Activated CD4-positive, CD25-positive, alpha-beta regulatory T cell (primary cell): Measurements from ENCODE around the gene NPTN.
"Not testable (repeated sequence)": the region's sequence is repeated elsewhere in the genome, so short reads cannot be mapped to it uniquely, and the experiment has no call there.

ENCODE experiments used
- DNase-seq, 4 experiments: peaks; one replicate each; lab custom pipeline; 2025; lab: John Stamatoyannopoulos, UW

Gene NPTN

GRCh38 chr15:73633111-73633990 is at the start of gene NPTN:
Gene NPTN (minus strand): TSS chr15:73633389. CDS start chr15:73633215, 174 bp downstream.
- DNase-seq, result peak; percentile 92 to 97 (median 96)

DNA sequence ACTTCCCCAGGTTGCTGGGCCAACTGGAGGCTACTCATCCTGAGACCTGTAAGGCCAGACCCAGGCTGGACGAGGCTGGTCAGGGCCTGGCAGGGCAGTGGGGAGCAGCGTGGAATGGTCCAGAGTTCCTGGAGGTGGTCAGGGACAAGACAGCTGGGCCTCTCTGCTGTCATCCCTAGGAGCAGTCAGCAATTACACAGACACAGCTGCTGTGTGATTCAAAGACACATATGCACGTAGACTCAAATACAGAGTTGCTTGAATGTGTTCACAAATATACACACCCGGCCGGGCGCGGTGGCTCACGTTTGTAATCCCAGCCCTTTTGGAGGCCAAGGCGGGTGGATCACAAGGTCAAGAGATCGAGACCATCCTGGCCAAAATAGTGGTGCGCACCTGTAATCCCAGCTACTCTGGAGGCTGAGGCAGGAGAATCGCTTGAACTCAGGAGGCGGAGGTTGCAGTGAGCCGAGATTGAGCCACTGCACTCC is 49.5 kb upstream of the NPTN start:
- DNase-seq, result no peak

GRCh38 chr15:73681856-73682599 is 48.8 kb upstream of the NPTN start:
- DNase-seq, result no peak

GRCh38 chr15:73681063-73681462 is 47.9 kb upstream of the NPTN start:
- DNase-seq, result no peak

- no peak for DNase-seq
Measured at GRCh38 chr15:73680549-73680948, 47.4 kb upstream of the NPTN start.

DNA sequence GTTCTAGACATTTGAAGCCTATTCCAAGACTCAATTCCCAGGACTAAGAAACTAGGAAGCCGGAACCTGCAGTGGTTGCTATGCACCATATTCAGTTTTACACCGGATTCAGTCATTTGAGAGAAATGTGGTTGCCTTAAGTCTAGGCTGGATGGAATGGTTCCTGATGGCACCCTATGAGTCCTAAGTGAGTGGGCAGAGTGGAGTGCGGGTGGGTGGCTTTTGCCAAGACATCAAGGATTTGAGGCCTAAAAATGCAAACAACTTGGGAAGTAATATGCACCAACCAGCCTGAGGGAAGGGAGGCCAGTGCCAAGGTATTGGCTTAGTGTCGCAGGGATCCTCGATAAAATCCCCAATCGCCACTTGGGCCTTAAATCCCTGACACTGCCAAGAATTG is 46.8 kb upstream of the NPTN start:
- DNase-seq, result no peak

DNA sequence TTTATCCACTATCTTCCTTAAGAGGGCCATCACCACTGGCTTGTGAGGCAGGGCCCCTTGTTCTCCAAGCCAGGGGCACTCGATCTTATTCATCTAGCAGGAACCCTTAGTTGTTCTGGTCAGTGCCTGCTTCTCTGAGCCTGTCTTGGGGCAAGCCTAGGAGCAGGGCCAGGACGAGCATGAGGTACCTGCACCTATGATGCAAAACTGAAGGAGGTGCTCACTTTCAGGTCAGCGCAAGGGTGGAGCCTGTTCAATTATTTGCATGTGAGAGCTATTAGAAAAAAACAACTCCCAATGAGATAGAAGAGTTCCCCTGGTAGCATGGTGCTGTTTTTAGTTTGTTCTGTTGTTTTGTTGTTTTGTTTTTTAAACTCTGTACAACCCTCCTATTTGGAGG is 46.0 kb upstream of the NPTN start:
- DNase-seq, result no peak

DNA sequence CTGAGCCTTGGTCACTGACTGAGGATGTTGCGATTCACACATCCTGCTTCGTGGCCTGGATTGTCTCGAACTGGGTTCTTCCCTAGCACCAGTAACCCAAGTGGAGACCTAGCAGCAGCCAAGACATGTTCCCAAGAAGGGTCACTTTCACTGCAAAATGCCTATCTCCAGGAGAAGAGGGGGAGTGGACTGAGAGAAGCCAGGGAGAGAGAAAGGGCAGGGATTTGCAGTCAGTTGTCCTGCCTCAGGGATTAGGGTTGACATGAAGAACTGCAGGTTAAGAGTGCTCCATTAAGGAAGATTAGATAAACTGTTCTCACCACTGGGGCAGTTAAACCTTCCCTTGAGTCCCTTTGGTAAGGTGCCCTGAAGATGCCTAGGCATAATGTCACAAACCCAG is 45.3 kb upstream of the NPTN start:
- DNase-seq, result no peak

DNA sequence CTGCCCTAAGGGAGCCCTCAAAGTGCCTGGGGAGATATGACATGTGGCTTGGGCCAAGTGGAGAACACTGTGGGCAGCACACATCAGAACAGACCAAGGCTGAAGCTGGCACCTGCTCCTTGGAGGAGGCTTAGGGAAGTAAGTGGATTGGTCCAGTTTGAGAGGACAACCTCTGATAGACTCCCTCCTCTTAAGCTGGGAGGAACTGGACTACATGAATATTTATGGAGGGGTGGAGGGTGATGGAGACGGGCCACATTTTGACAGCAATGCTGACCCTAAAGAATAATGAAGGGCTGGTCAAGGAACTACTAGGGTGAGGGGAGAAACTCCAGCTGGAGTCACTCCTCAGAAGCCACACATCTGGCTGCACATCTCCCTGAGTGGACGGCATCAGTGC is 44.5 kb upstream of the NPTN start:
- DNase-seq, result no peak

DNA sequence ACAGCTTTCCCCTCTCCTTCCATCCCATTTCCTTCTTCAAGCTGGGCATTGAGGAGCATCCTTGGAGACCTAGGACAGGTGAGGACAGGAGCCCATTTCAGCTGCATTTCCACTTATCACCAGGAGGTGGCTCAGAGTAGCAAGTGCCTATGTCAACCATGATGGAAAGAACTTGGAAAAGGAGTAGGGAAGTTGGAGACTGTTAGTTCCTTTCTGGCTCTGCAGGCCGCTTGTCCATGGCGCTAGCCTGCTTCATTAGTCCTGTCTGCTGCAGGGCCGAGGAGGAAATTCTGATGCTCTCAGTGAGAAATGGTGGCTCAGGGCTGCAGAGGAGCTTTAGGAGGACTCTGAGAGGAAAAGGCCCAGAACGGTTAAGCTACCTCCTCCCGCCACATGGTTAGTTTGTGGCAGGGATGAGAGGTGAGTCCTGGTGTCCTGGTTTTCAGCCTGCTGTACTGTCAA is 44.0 kb upstream of the NPTN start:
- peak in 2 of 4 experiments; percentile 21 to 25 for DNase-seq

DNA sequence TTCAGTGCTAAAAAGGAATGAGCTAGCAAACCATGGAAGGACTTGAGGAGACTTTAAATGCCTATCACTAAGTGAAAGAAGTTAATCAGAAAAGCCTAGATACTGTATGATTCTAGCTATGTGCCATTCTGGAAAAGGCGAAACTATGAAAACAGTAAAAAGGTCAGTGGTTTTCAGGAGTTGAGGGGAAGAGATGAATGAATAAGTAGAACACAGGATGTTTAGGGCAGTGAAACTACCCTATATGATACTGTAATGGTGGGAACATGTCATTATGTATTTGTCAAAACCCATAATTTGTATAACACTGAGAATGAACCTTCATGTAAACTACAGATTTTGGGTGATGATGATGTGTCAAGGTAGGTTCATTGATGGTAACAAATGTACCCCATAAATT is 41.4 kb upstream of the NPTN start:
- DNase-seq, result no peak

DNA sequence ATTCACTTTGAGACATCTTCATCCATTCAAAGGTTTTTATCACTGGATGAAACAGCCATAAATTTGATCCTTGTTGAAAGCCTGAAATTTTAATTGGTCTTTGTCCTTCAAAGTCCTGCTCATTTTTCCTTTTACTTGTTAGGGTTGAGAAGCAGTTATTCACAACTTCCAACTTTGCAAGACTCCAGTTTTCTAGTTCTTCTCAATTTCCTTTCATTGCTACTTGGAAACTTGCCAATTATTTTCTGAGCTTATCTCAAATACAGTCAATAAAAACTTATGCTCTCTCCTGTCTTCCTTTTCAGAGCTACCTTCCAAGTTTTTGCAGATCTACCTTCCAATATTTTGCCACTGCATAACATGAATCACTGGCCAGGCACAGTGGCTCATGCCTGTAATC is 27.3 kb upstream of the NPTN start:
- DNase-seq, result no peak

GRCh38 chr15:73658645-73659044 is 25.5 kb upstream of the NPTN start:
- DNase-seq, result no peak

- no peak for DNase-seq
Measured at GRCh38 chr15:73655724-73656123, 22.5 kb upstream of the NPTN start.

DNA sequence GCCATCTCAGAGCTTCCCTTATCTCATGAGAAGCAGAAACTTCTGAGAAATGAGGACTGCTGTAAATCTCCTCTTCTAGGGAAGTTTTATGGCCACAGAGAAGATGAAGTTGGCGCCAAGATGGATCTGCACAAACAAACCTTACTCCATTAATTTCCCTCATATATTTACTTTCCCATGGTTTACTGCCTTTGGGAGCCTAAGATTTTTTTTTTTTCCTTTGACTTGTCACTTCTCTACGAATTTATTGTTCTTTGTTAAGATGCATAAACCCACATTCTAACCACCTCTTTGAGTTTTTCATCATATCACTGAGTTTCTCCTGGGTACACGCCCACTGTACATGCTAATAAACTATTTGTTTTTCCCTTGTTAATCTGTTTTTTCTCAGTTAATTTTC is 21.5 kb upstream of the NPTN start:
- no peak for DNase-seq

DNA sequence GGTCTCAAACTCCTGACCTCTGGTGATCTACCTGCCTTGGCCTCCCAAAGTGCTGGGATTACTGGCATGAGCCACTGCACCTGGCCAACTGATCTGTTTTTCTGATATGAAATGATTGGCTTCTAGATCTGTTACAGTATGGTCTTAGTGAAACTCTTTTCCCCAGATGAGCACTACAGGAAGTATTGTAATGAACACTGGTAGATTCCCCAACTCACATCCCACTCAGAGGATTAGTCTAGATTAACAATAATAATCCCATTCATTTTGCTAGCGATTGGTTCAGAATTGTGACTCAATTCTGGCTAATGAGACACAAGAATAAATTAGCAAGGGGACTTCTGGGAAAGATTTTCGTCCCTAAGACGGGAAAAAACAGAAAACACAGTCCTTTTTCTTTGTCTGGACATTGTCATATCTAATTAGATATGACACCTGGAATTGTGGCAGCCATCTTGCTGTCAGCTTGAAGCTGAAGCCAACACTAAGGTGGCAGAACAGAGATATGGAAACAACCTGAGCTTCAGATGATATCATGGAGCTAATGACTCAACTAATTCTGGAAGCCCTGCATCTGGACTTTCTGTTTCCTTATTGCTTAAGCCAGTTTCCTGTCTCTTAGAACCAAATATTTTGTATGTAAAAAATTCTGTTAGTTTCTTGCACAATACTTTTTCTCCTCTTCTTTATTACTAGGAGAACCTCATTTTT is 17.4 kb upstream of the NPTN start:
- no peak for DNase-seq

GRCh38 chr15:73648014-73648295 is 14.8 kb upstream of the NPTN start:
- no peak for DNase-seq

DNA sequence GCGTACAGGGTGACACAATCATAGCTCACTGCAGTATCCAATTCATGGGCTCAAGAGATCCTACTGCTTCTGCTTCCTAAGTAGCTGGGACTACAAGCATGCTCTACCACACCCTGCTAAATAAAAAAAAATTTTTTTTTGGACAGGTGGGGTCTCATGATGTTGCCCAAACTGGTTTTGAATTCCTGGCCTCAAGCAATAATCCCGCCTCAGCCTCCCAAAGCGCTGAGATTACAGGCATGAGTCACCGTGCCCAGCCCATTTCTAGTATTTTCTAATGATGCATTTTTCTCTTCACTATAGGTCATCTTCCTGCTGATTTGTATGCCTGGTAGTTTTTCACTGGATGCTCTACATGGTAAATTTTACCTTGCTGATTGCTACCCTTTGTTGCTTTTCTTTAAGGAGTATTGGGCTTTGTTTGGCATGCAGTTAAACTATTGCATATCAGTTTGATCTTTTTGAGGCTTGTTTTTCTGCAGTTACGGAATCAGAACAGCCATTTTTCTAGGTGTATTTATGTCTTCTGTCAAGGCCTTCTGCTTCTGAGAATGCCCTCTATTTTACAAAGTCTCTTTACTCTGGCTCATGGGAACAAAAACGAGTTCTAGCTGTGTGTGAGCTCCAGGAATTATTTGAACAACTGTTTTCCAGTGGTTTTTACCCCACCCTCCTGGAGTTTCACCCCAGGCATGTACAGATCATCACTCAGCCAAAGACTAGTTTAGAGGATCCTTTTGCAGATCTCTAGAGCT is 14.2 kb upstream of the NPTN start:
- no peak for DNase-seq

GRCh38 chr15:73639464-73639863 is 6.3 kb upstream of the NPTN start:
- DNase-seq, result not testable (repeated sequence)

- no peak for DNase-seq
Measured at GRCh38 chr15:73637527-73637926, 4.3 kb upstream of the NPTN start.

DNA sequence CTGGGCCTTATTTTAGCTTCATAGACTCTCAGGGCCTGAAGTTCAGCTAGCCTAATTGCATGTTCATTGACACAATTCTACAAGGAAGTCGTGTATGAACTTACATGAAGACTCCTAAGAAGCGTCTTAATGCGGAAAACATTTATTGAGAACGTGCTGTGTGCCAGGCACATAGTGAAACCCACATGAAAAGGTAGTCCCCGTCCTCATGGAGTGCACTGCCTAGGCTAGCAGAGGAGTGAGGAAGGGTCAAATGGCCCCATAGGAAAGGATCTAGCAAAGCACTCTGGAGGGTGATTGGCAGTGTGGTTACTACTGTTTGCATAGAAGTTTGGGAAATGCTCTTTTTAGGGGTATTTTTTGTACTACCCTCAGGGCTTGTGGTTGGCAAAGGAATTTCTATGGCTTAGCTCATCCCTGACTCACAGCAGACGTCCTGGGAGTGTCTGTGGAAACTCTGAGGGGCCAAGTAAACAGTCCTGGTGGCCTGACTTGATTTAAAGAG is 854 bp upstream of the NPTN start:
- no peak for DNase-seq

GRCh38 chr15:73632670-73633058 is 525 bp downstream of the NPTN start:
- DNase-seq, result peak in 3 of 4 experiments; percentile 26 to 31 (median 29)
